Activated CD8-positive, alpha-beta memory T cell treated with anti-CD3 and anti-CD28 coated beads for 36 hours (primary cell): ENCODE results near the gene NPAS4. TPM values are rescaled to one million over a fixed set of nuclear protein-coding genes. Genes with fewer than 3 reads are reported as not detected.

Experiments used
- total RNA-seq, 2 experiments: library from RNA; stranded (reverse); gene quantifications; one replicate each; pipeline ENCODE4 v1.2.3, GENCODE V29; 2021

Gene NPAS4
- total RNA-seq, 2 experiments from 2014 or later: not detected

Other genes starting within 250 kb of the NPAS4 start
- 10 to 100 TPM; 57.4 to 59.5 TPM for gene KLC2, start 163.3 kb upstream of the NPAS4 start, total RNA-seq
- gene RAB1B, start 152.4 kb upstream of the NPAS4 start, total RNA-seq: 100 to 1,000 TPM; 118 TPM
- 1 to 10 TPM; 2.4 to 3.5 TPM for gene CNIH2, start 142.9 kb upstream of the NPAS4 start, total RNA-seq
- 10 to 100 TPM; 78.6 to 83.3 TPM for gene YIF1A, start 131.9 kb upstream of the NPAS4 start, total RNA-seq
- not detected for gene TMEM151A, start 129.1 kb upstream of the NPAS4 start, total RNA-seq
- 1 to 10 TPM; 5.2 to 5.6 TPM for gene CD248, start 104.0 kb upstream of the NPAS4 start, total RNA-seq
- gene RIN1, start 84.6 kb upstream of the NPAS4 start, total RNA-seq: under 1 TPM; 0.53 to 0.75 TPM
- gene BRMS1, start 75.9 kb upstream of the NPAS4 start, total RNA-seq: 10 to 100 TPM; 57.1 to 59.3 TPM
- 10 to 100 TPM; 11.7 to 13.4 TPM for gene B4GAT1, start 73.4 kb upstream of the NPAS4 start, total RNA-seq
- gene SLC29A2, start 49.3 kb upstream of the NPAS4 start, total RNA-seq: 10 to 100 TPM; 12.1 to 13.0 TPM
- gene MRPL11, start 17.8 kb downstream of the NPAS4 start, total RNA-seq: 100 to 1,000 TPM; 154 to 157 TPM
- 1 to 10 TPM; 7.9 to 8.2 TPM for gene PELI3, start 45.9 kb downstream of the NPAS4 start, total RNA-seq
- gene DPP3, start 59.4 kb downstream of the NPAS4 start, total RNA-seq: 10 to 100 TPM; 68.6 to 72.3 TPM
- 10 to 100 TPM; 17.8 to 19.3 TPM for gene BBS1, start 89.6 kb downstream of the NPAS4 start, total RNA-seq
- 10 to 100 TPM; 14.4 to 15.3 TPM for gene ZDHHC24, start 125.0 kb downstream of the NPAS4 start, total RNA-seq
- gene ACTN3, start 125.9 kb downstream of the NPAS4 start, total RNA-seq: under 1 TPM; 0.08 to 0.23 TPM
- gene CTSF, start 147.6 kb downstream of the NPAS4 start, total RNA-seq: 1 to 10 TPM; 3.2 to 3.3 TPM
- gene CCDC87, start 172.0 kb downstream of the NPAS4 start, total RNA-seq: under 1 TPM; 0.13 to 0.21 TPM
- gene CCS, start 172.2 kb downstream of the NPAS4 start, total RNA-seq: 10 to 100 TPM; 24.6 to 25.4 TPM
- 100 to 1,000 TPM; 155 to 158 TPM for gene RBM14, start 195.6 kb downstream of the NPAS4 start, total RNA-seq
- 100 to 1,000 TPM; 112 to 119 TPM for gene RBM4, start 217.7 kb downstream of the NPAS4 start, total RNA-seq